Ovary (tissue), 3 donors: ENCODE data around the gene ITGB6.

Source experiments
- POLR2A ChIP-seq: fragments of 450-650 bp; IDR thresholded peaks from one replicate; pipeline ENCODE4 v1.6.1; 2017; ENCODE audit warnings: antibody characterized with exemption, mild to moderate bottlenecking, moderate library complexity
- TF ChIP-seq, protein P1 (sequence below), 3 donors: fragments of 450-650 bp in 2 of 3; fragments of 200-600 bp in 1 of 3; IDR thresholded peaks; one replicate each; pipeline versions ENCODE4 v1.5.1 to v1.8.0; 2016 to 2022; ENCODE audit warnings: antibody characterized with exemption in 3 of 3, mild to moderate bottlenecking in 1 of 3
- donor health status: DM: no; HTN: no; CAD: no.

DNA sequence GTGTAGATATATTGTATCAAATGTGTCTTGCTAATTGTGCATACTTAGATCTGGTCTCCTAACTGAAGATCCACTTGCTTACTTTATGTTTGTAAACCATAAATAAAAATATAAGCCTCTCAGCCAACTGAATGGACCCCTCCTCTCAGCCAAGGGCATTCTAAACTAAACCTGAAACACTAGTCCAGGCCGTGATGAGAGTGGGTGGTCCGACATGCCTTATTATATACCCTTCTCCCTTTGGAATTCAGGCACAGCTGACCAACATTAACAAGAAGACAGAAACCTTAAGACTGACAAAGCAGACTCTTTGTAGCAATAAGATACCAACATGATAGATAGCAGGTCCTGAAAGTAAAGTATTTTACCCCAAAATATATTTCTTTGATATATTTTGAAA lies 73.3 kb downstream of the ITGB6 start:
- TF ChIP-seq, protein P1, sequence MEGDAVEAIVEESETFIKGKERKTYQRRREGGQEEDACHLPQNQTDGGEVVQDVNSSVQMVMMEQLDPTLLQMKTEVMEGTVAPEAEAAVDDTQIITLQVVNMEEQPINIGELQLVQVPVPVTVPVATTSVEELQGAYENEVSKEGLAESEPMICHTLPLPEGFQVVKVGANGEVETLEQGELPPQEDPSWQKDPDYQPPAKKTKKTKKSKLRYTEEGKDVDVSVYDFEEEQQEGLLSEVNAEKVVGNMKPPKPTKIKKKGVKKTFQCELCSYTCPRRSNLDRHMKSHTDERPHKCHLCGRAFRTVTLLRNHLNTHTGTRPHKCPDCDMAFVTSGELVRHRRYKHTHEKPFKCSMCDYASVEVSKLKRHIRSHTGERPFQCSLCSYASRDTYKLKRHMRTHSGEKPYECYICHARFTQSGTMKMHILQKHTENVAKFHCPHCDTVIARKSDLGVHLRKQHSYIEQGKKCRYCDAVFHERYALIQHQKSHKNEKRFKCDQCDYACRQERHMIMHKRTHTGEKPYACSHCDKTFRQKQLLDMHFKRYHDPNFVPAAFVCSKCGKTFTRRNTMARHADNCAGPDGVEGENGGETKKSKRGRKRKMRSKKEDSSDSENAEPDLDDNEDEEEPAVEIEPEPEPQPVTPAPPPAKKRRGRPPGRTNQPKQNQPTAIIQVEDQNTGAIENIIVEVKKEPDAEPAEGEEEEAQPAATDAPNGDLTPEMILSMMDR (IDR thresholded peaks at IDR 0.05), result no peak
- TF ChIP-seq POLR2A, result no peak
